Left renal pelvis (tissue), 4 donors: ENCODE measurements around the gene HLA-DQA1. TPM values are rescaled to one million over a fixed set of nuclear protein-coding genes. Genes with fewer than 3 reads are reported as not detected.
"Not testable (repeated sequence)": the region's sequence is repeated elsewhere in the genome, so short reads cannot be mapped to it uniquely, and the experiment has no call there.

Experiments used
- DNase-seq, 4 donors: peaks; one replicate each; pipeline ENCODE4 v3.0.0-alpha.2; 2013; ENCODE audit warnings: low read depth in 4 of 4, low spot score in 3 of 4
- polyA plus RNA-seq, 4 donors: library from polyadenylated mRNA; unstranded; fragments of 120-200 nt; gene quantifications; one replicate each; pipeline ENCODE4 v1.2.1, GENCODE V29; 2013; ENCODE audit not compliant: insufficient read length in 4 of 4

Gene HLA-DQA1
- 1 to 10 TPM; 2.2 to 4.5 (median 3.6) TPM for polyA plus RNA-seq

DNA sequence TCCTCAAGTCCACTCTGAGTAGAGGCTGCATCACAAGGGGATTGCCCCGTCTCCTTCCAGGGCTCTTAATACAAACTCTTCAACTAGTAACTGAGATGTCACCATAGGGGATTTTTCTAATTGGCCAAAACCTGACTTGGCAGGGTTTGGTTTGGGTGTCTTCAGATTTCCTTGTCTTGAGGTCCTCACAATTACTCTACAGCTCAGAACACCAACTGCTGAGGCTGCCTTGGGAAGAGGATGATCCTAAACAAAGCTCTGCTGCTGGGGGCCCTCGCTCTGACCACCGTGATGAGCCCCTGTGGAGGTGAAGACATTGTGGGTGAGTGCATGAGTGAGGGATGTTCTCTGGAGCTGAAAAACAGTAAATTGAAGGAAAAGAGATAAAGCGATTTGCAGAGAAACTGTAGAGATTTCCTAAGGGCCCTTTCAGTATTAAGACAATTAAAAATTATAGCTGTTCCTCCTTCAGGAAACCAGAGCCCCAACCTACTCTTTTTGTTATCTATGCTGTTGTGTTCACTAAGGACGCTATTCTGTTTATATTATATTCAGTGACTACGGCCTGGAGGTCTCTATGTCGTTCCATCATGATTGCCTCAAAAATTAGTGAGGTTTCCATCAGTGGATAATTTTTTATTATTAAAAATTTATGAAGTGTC is at the start of gene HLA-DQA1:
HLA-DQA1 (plus strand) TSS at position 188 of the 662 bp plus-strand sequence; CDS start at position 241, 53 bp downstream.
- no peak for DNase-seq

DNA sequence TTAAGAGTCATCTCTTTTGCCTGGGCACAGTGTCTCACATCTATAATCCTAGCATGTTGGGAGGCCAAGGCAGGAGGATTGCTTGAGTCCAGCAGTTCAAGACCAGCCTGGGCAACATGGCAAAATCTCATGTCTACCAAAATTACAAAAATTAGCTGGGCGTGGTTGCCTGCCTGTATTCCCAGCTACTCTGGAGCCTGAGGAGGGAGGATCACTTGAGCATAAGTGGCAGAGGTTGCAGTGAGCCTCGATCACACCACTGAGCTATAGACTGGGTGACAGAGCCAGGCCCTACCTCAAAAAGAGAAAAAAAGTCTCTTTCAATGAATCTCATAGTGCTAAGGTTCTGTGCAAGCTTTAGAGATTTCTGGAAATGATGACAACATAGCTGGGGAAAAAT is 49.0 kb upstream of the HLA-DQA1 start:
- no peak for DNase-seq

DNA sequence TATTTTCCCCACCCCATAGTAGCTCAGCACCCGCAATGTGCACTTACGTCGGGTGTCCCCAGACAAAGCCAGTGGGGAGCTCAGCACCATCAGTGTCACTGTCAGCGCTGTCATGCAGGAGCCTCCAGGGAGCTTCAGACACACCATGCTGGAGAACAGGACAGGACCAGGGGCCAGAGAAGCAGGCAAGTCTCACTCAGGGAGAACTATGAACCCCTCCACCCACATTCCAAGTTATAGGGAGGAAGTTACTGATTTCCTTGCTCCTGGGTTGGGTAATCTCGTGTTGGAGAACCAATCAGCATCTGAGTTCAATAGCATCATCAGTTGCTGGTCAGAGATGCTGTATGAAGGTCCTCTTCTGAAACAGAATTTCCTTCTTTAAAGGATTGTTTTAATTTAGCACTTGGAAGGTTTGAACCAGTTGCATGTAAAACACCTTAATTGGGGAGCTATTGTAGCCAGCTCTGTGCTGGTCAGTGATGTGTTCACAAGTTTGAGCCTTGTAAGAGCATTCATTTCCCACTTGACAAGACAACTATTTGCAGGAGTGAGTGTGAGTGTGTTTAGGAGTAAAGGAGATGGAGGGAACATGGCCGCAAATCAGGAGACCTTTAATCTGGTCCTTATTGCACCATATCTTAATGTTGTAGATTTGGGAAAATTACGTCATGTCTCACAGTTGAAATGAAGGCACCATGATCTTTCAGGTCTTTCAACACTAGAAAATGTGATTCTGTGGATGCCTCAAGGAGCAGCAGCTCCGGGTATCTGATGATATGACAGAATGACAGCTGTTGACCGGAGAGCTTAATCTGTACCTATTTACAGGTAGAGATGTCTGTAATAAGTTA is 47.4 kb upstream of the HLA-DQA1 start, which contains the start of gene HLA-DRB1:
HLA-DRB1 (minus strand) TSS at position 253 of the 854 bp plus-strand sequence; CDS start at position 147, 106 bp downstream.
- DNase-seq = peak in 1 of 4 donors; percentile 37

DNA sequence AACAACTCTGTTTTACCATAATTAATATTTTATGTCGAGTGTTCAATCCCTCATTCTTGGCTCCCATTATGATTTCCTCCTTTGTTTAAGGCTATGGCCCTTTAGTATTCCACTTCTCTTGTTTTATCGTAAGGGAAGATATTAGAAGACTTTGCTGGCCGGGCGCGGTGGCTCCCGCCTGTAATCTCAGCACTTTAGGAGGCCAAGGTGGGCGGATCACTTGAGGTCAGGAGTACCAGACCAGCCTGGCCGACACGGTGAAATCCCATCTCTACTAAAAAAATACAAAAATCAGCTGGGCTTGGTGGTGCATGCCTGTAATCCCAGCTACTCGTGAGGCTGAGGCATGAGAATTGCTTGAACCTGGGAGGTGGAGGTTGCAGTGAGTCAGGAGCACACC is 46.5 kb upstream of the HLA-DQA1 start:
- not testable (repeated sequence) for DNase-seq

DNA sequence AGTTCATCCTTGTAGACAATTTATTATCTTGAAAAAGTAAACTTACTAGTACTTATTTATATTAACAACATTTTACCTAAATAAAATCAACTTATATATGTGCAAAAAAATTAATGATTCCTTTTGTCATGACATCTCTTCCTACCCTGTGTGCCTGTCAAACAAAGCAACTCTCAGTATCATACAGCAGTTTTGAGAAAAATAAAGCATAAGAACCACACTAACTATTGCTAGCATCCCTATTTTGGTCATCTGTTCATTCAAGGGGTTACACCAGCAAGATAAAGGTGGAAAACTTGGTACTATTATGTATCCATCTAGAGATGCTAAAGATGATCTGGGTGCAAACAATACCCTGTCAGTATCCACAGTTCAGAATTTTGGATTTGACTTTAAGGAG is 40.2 kb upstream of the HLA-DQA1 start:
- no peak for DNase-seq

DNA sequence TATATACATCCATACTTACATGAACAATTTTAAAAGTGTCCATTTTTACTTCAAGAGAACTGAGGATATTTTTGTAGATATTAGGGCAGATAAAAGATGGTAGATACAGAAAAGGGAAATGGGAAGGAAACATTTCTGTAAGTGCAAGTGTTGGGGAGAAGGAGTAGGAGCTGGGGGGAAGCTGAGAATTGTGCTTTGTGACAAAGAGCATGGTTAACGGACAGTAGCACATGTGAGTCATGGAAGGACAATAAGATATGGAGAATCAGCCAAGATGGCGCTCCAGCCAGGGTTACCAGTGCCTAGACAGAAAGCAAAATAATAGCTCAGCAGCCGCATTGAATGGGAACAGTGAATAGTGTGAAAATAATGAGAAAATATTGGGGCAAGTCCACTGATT is 34.8 kb upstream of the HLA-DQA1 start:
- DNase-seq = no peak

DNA sequence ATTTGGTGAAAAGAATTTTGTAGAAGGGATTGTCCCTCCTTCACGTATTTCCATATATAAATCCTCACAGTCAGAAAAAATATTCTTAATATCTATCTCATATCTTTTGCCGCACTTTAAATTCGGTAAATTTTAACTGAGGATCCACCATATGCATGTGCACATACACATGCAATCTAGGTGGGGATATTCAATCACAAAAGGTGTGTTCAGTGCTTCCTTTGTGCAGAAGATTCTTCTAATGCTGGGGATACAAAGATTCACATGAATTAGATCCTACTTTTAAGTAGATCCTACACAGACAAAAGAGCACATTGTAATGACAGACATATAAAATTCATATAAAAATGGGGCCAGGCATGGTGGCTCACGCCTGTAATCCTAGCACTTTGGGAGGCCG is 34.0 kb upstream of the HLA-DQA1 start:
- DNase-seq = no peak

DNA sequence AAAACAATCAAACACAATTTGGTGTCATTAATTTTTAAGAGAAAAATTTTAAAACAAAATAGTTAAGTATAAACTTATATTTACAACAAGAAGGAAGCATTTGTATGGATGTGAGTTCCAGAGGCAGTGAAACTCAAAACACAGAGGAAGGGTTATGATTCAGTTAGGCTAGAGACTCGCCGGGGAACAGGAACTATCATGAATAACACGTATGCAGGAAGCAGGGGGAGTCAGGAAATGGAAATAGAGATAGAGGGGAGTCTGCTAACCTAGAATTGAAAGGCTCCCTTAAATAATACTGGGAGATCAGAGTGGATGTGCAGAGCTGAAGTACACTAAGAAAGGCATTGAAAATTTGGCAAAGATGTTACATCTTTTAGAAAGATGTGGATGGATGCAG is 33.3 kb upstream of the HLA-DQA1 start:
- no peak for DNase-seq

DNA sequence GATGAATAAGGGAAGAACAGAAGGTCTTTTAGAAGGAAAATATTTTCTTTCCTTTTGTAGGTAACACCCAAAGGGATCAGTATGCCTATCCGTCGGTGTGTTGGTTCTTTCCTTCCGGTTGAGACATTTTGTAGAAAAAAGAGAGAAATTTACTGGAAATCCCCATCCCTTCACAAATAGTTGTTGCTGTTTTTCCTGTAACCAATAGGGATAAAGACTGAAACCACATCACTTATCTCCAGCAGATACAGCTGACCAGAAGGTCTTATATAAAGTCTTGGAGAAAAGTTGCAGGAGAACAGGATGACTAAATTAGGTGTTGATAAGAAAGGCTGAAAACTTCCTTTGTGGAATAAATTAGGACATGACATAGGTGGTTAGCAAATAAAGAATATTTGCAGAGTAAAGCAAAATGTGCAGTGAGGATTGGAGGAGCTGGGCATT is 32.8 kb upstream of the HLA-DQA1 start:
- DNase-seq = no peak

DNA sequence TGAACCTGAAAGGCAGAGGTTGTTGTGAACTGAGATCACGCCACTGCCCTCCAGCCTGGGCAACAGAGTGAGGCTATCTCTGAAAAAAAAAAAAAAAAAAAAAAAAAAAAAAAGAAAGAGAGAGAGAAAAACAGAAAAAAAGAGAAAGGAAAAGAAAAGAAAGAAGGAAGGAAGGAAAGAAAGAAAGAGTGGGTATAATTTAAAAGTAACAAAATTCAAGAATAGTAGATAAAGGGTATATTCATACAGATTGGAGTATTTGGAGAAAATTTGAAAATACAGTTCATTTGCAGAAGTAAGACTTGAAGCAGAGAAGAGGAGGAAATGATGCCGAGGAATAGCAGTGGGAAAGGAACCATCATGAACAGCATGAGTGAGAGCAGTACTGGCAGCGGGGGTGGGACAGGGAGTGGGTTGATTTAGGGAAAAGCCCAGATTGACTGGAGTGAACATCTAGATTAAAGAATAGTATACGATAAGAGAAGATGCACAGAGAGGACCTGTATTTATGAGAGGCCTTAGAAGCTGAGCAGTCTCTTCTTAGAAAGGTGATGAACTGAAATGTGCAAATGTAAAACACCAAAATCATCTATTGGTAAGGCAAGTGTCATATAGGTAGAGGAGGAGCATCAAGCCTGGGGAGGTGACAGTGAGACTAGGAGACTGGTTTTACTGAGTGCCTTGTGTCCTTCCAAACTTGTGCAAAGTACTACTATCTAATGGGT is 29.8 kb upstream of the HLA-DQA1 start:
- DNase-seq = no peak

DNA sequence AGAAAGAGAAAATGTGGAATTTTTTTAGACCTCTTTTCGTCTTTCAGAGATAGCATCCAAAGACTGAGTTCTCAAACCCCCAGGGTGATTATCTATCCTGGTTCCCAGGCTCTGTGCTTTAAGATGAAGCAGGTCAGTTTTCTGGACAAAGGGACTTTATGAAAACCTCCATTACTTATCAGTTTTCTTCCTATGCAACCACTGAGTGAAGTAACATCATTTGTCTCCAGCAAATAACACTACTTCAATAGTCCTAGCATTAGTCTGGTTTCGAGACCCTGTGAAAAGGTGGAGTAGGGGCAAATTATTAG is 29.3 kb upstream of the HLA-DQA1 start:
- DNase-seq = no peak

DNA sequence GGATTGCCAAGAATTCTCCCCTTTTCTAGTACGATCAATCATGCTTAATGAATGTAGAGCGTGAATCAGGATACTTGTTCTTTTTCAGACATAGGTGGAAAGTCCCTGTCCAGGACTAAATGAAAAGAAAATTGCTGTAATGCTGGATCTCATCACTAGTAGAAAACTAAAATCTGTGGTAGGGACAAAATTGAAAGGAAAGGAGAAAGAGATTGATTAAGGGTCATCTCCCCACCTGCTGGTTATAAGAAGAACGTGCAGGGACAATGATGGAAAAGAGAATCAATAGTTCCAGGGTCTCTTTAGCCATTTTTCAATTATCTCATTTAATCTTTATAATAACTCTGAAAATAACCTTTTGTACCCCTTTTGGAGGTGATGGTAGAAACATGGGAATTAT is 28.8 kb upstream of the HLA-DQA1 start:
- DNase-seq = no peak

DNA sequence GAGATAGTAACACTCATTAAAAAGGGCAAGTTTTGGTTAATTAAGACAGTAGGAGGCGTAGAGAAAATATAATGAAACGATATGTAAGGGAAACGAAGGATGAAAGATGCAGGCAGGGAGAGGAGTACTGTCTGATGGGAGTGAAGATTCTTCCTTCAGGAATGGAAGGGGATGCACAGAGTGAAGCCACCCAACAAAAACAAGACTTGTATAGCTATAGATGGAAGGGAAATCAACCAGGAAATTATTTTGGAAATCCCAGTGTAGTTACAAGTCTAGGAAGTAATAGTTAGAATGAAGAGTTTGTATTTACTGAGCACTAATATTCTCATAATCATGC is 27.8 kb upstream of the HLA-DQA1 start:
- DNase-seq = no peak

DNA sequence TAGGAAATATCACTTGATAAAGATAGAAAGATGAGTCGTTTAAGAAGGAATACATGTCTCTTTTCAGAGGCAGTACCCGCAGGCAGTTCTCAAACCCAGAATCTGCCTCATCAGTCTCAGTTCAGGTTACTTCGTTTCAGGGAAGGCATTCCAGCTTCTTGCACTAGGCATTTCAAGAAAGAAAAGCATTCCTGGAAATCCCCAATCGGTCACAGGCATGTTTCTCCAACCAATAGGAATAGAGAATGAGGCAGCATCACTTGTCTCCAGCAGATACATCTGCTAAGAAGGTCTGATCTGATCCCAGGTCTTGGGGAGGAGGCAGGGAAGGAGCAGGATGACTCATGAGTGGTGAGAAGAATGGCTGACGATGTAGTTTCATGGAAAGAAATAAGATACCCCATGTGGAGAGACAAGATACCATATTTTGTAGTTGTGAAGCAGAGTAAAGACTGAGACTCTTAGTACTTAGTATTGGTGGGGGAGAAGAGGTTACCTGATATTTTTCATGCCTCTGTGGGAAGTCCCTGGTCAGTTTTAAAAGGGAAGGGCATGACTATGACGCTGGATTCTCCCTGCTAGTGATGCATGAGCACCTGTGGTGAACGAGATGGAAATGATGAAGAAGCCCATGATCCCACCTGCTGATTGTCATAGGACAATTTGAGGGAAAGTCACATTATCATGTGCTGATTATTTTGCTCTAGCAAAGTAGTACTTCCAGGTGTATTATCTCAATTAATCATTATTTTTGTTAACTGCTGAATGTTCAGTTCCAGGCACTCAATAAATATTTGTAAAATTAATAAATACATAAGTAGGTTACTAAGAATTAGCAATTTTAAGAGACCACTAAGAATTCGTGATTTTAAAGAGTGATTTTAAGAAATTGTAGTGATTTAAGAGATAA is 27.2 kb upstream of the HLA-DQA1 start:
- DNase-seq = peak; percentile 61 to 83 (median 77)

DNA sequence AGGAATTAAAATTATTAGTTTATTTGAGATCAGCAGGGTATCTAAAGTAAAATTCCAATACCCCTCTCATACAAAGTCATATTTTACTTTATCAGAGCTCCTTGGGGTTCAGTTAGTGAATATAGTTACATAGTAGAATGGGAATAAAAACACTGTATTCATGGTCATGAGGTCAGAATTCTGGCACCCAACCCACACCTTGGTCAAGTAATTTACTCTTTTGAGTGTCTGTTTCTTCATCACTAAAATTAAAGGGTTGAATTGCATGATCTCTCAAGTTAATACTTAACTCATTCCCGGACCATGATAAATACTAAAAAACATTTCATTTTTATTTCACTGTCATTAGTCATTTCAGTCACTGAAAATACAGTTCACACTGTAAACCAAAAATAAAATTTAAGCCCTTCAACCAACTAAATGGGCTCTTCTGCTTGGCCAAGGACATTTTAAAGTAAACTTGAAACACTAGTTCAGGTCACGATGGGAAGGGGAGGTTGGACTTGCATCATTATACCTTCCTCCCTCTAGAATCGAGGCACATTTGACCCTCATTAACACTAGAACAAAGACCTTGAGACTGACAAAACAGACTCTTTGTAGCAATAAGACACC is 26.4 kb upstream of the HLA-DQA1 start:
- no peak for DNase-seq

DNA sequence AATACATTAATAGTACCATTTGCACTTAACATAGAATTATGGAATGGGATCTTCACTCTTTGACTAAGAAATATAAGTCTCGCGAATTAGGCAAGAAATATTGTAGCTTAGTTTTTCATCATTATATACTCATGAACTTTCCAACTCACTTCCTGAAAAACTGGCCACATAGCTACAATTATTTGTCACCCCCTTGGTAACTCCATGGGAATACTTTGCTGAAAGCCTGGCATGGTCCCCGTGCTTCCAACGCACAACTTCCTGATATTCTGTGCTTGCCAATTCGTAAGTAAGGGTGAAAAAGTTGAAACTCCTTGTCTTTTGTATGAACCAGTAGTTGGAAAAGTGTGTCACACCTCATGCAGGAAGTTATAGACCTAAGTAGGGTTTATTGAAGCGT is 23.7 kb upstream of the HLA-DQA1 start:
- no peak for DNase-seq

DNA sequence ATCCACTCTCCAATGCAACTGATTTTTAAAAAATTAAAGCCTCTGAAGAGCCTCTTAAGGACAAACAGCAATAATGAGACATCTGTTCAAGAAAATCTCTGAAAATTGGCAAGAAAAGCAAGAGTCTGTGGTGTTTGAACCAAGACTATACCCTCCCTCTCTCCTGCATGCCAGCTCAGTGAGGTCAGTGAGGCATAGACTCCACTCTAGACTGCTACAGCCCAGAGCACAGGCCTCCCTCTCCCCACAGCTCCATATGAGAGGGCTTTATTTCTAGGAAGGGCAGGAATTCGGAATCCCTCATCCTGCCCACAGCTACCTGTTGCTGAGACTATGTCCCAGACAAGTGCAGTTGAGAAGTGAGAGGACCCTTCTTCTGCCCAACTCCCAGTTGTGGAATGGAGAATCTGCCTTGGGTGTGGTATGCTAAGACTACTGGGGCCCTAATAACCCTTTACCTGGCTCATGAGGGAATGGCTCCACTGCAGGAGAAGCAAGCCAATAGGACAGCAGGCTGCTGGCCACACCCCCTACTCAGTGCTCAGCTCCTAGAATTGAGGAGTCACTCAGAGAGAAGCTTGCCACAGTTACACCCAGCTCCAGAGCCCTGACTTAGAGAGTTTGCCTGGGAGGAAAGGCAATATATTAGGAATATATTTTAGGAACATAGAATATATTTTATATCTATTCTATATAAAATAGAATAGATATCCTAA is 22.7 kb upstream of the HLA-DQA1 start:
- DNase-seq = no peak

DNA sequence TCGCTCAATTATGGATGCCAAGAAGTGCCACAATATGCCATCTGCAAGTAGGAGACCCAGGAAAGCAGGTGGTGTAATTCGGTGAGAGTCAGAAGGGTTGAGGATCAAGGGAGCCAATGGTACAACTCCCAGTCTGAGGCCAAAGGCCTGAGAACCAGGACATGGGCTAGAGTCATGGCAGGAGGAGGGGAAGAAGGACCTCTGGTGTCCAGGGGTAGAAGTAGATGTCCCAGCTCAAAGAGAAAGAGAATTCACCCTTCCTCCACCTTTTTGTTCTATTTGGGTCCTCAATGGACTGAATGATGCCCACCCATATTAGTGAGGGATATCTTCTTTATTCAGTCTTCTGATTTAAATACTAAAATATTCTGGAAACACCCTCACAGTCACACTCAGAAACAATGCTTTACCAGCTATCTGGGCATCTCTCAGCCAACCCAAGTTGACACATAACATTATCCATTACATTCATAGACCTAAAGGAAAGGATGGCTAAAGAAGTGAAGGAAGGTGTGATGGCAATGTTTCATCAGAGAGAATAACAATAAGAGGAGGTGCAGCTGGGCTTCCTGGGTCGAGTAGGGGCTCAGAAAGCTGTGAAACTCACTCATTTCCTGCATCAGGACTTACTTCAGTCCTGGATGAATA is 21.2 kb upstream of the HLA-DQA1 start:
- no peak for DNase-seq

DNA sequence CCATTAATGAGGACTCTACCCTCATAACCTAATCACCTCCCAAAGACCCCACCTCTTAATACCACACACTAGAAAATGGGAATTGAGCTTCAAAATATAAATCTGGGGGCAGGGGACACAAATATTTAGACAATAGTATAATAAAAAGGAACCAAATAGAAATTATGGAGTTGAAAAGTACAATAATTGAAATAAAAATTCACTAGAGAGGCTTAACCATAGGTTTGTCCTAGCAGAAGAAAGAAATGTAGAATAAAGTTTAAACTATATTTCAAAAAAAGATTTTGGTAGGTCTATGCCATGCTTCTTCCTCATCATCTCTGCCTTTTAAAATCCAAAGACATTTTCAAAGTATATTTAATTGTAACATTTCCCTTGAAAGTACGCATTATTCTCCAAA is 19.5 kb upstream of the HLA-DQA1 start:
- no peak for DNase-seq
